Tibial artery (tissue), 4 donors: ENCODE data around the gene PTPRN2.

Source experiments
- DNase-seq, 2 donors: peaks; one replicate each; pipeline ENCODE4 v3.0.0-alpha.2; 2019
- H3K27ac ChIP-seq, 2 donors: fragments of 200-600 bp; sonication (generic) in 1 of 2; 1 replicate in 1 of 2; 2 replicates in 1 of 2; pipeline ENCODE4 v1.5.1; 2018 to 2019; ENCODE audit warnings: mild to moderate bottlenecking in 1 of 2
- H3K27me3 ChIP-seq, 2 donors: fragments of 200-600 bp; sonication (generic) in 1 of 2; one replicate each; pipeline versions ENCODE4 v1.5.1 to v1.6.0; 2016 to 2019
- H3K36me3 ChIP-seq, 3 donors: fragments of 200-600 bp; sonication (generic) in 2 of 3; one replicate each; pipeline ENCODE4 v1.5.1; 2016 to 2019; ENCODE audit warnings: mild to moderate bottlenecking in 2 of 3
- H3K4me1 ChIP-seq, 4 donors: fragments of 200-600 bp; sonication (generic) in 2 of 4; 1 replicate in 3 of 4; 2 replicates in 1 of 4; pipeline ENCODE4 v1.5.1; 2016 to 2019
- H3K4me3 ChIP-seq, 2 donors: fragments of 200-600 bp; sonication (generic) in 1 of 2; 1 replicate in 1 of 2; 2 replicates in 1 of 2; pipeline ENCODE4 v1.5.1; 2018 to 2019; ENCODE audit warnings: mild to moderate bottlenecking in 2 of 2
- H3K9me3 ChIP-seq, 3 donors: fragments of 200-600 bp; sonication (generic) in 1 of 3; one replicate each; pipeline ENCODE4 v1.5.1; 2016 to 2019
- intact Hi-C: fragments of 100-400 bp; cut with DNase I; formaldehyde crosslinking; loops from one replicate; pipeline ENCODE4 v1.15.0; 2023; ENCODE audit warnings: low total_unique reads
- TF ChIP-seq, protein P1 (sequence below), 2 experiments: fragments of 200-600 bp in 1 of 2; fragments of 450-650 bp in 1 of 2; IDR thresholded peaks; one replicate each; pipeline ENCODE4 v1.5.1; 2017 to 2019; ENCODE audit warnings: antibody characterized with exemption in 2 of 2, mild to moderate bottlenecking in 1 of 2, moderate library complexity in 1 of 2

The PTPRN2 gene

GRCh38 chr7:158004123-158004490 lies 583.5 kb downstream of the PTPRN2 start:
- Histone ChIP-seq H3K4me1 (peaks cover 0 to 9% (median 0%) of the 10 kb centered on the region in 4 donors), H3K36me3 (no peaks in the 10 kb centered on the region), H3K27ac (no peak overlapping the region), H3K27me3 (peaks cover 0 to 16% of the 10 kb centered on the region in 2 donors), H3K9me3 (no peaks in the 10 kb centered on the region), H3K4me3 (no peak overlapping the region)
- TF ChIP-seq, protein P1, sequence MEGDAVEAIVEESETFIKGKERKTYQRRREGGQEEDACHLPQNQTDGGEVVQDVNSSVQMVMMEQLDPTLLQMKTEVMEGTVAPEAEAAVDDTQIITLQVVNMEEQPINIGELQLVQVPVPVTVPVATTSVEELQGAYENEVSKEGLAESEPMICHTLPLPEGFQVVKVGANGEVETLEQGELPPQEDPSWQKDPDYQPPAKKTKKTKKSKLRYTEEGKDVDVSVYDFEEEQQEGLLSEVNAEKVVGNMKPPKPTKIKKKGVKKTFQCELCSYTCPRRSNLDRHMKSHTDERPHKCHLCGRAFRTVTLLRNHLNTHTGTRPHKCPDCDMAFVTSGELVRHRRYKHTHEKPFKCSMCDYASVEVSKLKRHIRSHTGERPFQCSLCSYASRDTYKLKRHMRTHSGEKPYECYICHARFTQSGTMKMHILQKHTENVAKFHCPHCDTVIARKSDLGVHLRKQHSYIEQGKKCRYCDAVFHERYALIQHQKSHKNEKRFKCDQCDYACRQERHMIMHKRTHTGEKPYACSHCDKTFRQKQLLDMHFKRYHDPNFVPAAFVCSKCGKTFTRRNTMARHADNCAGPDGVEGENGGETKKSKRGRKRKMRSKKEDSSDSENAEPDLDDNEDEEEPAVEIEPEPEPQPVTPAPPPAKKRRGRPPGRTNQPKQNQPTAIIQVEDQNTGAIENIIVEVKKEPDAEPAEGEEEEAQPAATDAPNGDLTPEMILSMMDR (IDR thresholded peaks at IDR 0.05): no peak
- no peak for DNase-seq
- intact Hi-C loops: no loop called here

GRCh38 chr7:158003441-158004122 lies 584.0 kb downstream of the PTPRN2 start:
- intact Hi-C loops: no loop called here
- no peaks in the 10 kb centered on the region for H3K36me3 ChIP-seq
- peaks cover 0 to 16% of the 10 kb centered on the region in 2 donors for H3K27me3 ChIP-seq
- TF ChIP-seq, protein P1 (IDR thresholded peaks at IDR 0.05): no peak
- H3K4me3 ChIP-seq: no peak overlapping the region
- DNase-seq: no peak
- H3K4me1 ChIP-seq: peaks cover 0 to 9% (median 0%) of the 10 kb centered on the region in 4 donors
- no peaks in the 10 kb centered on the region for H3K9me3 ChIP-seq
- H3K27ac ChIP-seq: no peak overlapping the region

- Histone ChIP-seq H3K4me3 (no peak overlapping the region), H3K27ac (no peak overlapping the region), H3K27me3 (peaks cover 0 to 12% of the 10 kb centered on the region in 2 donors), H3K9me3 (no peaks in the 10 kb centered on the region), H3K36me3 (no peaks in the 10 kb centered on the region), H3K4me1 (peaks cover 0 to 9% (median 0%) of the 10 kb centered on the region in 4 donors)
- DNase-seq: no peak
- intact Hi-C loops: no loop called here
- TF ChIP-seq, protein P1 (IDR thresholded peaks at IDR 0.05): no peak
Observed at GRCh38 chr7:158002486-158003080, 585.0 kb downstream of the PTPRN2 start.

- intact Hi-C loops: no loop called here
- no peak for DNase-seq
- Histone ChIP-seq H3K4me3 (no peak overlapping the region), H3K27me3 (peaks cover 0 to 12% of the 10 kb centered on the region in 2 donors), H3K36me3 (no peaks in the 10 kb centered on the region), H3K9me3 (no peaks in the 10 kb centered on the region), H3K27ac (no peak overlapping the region), H3K4me1 (peaks cover 0 to 9% (median 0%) of the 10 kb centered on the region in 4 donors)
- TF ChIP-seq, protein P1 (IDR thresholded peaks at IDR 0.05): no peak
Observed at GRCh38 chr7:158001621-158002320, 585.9 kb downstream of the PTPRN2 start.

DNA sequence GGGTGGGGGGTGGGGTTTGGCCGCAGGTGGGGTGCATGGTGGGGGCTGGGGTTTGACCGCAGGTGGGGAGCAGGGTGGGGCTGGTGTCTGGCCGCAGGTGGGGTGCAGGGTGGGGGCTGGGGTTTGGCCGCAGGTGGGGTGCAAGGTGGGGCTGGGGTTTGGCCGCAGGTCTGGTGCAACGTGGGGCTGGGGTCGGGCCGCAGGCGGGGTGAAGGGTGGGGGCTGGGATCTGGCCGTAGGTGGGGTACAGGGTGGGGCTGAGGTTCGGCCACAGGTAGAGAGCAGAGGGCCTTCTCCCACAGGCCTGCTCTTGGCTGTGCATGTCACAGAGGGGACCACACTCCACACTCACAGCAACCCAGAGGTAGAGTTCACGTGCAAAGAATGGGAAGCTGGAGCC lies 586.6 kb downstream of the PTPRN2 start:
- Histone ChIP-seq H3K27me3 (peaks cover 0 to 12% of the 10 kb centered on the region in 2 donors), H3K9me3 (peaks cover 0 to 2% (median 0%) of the 10 kb centered on the region in 3 donors), H3K4me1 (peaks cover 0 to 9% (median 0%) of the 10 kb centered on the region in 4 donors), H3K36me3 (no peaks in the 10 kb centered on the region), H3K4me3 (no peak overlapping the region), H3K27ac (no peak overlapping the region)
- TF ChIP-seq, protein P1 (IDR thresholded peaks at IDR 0.05): no peak
- intact Hi-C loops: no loop called here
- no peak for DNase-seq
